Panc1 (cell line): Measurements from ENCODE around the gene VTI1A. TPM values are rescaled to one million over a fixed set of nuclear protein-coding genes. Genes with fewer than 3 reads are reported as not detected.

Experiments used
- ATAC-seq: fragments of 200-7000 bp; cut with Tn5 transposase; 2 replicates; pipeline ENCODE4 v1.9.1; 2020; ENCODE audit warnings: mild to moderate bottlenecking, moderate library complexity
- BruUV-seq: library from RNA; stranded (reverse); fragments of 400-500 nt; replicated peaks from 2 replicates; lab custom pipeline; 2021; lab: Mats Ljungman, UMichigan
- CTCF ChIA-PET: fragments of 300-600 bp; sonication (Branson Sonifier 250); formaldehyde crosslinking; loops from one replicate; lab custom pipeline; 2022; ENCODE audit warnings: antibody characterized with exemption; lab: Charles Lee
- POLR2A ChIA-PET: fragments of 300-600 bp; sonication (Branson Sonifier 250); formaldehyde crosslinking; loops from one replicate; lab custom pipeline; 2022; ENCODE audit warnings: antibody characterized with exemption; lab: Charles Lee
- DNase-seq: peaks from one replicate; pipeline ENCODE4 v3.0.0-alpha.2; 2010; ENCODE audit warnings: low read depth, low spot score
- H3K27ac ChIP-seq: 2 replicates; pipeline ENCODE4 v1.5.1; 2011; ENCODE audit warnings: mild to moderate bottlenecking, low read length, inconsistent platforms
- H3K27me3 ChIP-seq: fragments of 200-500 bp; sonication (Bioruptor generic); 2 replicates; pipeline ENCODE4 v1.6.0; 2014; ENCODE audit warnings: low read length, inconsistent platforms; ENCODE audit not compliant: control insufficient read depth, insufficient read depth
- H3K36me3 ChIP-seq: fragments of 200-500 bp; sonication (Bioruptor generic); 2 replicates; pipeline ENCODE4 v1.5.1; 2014; ENCODE audit warnings: inconsistent platforms, mild to moderate bottlenecking, low read length, moderate library complexity; ENCODE audit not compliant: control insufficient read depth, insufficient read depth
- H3K4me1 ChIP-seq: 2 replicates; pipeline ENCODE4 v1.5.1; 2011; ENCODE audit warnings: inconsistent platforms, mild to moderate bottlenecking, low read length, moderate library complexity; ENCODE audit not compliant: control insufficient read depth, insufficient read depth
- H3K4me3 ChIP-seq, 2 experiments: 2 replicates each; pipeline ENCODE4 v1.5.1; 2011 to 2012; ENCODE audit warnings: low read depth in 2 of 2, low read length in 2 of 2, mild to moderate bottlenecking in 2 of 2, inconsistent platforms in 1 of 2, moderate library complexity in 1 of 2
- H3K9me3 ChIP-seq: fragments of 200-500 bp; sonication (Bioruptor generic); 2 replicates; pipeline ENCODE4 v1.5.1; 2014; ENCODE audit warnings: low read depth, mild to moderate bottlenecking, inconsistent platforms, low read length, moderate library complexity; ENCODE audit not compliant: control insufficient read depth, insufficient read depth
- POLR2AphosphoS5 ChIP-seq: IDR thresholded peaks from 2 replicates; pipeline ENCODE4 v1.6.1; 2012; ENCODE audit warnings: mild to moderate bottlenecking, low read depth, low read length, moderate library complexity
- SIN3A ChIP-seq: IDR thresholded peaks from 2 replicates; pipeline ENCODE4 v1.6.1; 2012; ENCODE audit warnings: low read depth, mild to moderate bottlenecking, low read length, moderate library complexity, borderline replicate concordance; ENCODE audit not compliant: insufficient read depth
- TCF7L2 ChIP-seq: IDR thresholded peaks from 2 replicates; pipeline ENCODE4 v1.6.1; 2011; ENCODE audit warnings: mild to moderate bottlenecking, low read depth, low read length, inconsistent platforms
- in situ Hi-C: cut with HindIII; loops from 2 replicates; pipeline ENCODE4 v1.10.0; 2016; ENCODE audit warnings: low sequenced_read_pairs, low pct_unique_long_range_greater_than_20kb
- intact Hi-C: fragments of 100-400 bp; cut with micrococcal nuclease; formaldehyde crosslinking; loops from one replicate; pipeline ENCODE4 v1.10.0; 2022; ENCODE audit not compliant: unreplicated experiment
- total RNA-seq: library from RNA; stranded (reverse); gene quantifications from one replicate; pipeline ENCODE4 v1.2.1, GENCODE V29; 2021; ENCODE audit not compliant: unreplicated experiment
- TF ChIP-seq, protein P1 (sequence below), 2 experiments: IDR thresholded peaks; 2 replicates each; pipeline ENCODE4 v1.6.1; 2011 to 2012; ENCODE audit warnings: low read depth in 2 of 2, control low read depth in 1 of 2, low read length in 1 of 2, mild to moderate bottlenecking in 1 of 2, moderate library complexity in 1 of 2; ENCODE audit not compliant: insufficient read depth in 1 of 2
- TF ChIP-seq, protein P2 (sequence below): fragments of 450-650 bp; IDR thresholded peaks from 2 replicates; pipeline ENCODE4 v1.5.1; 2017; ENCODE audit warnings: mild to moderate bottlenecking

VTI1A gene
- total RNA-seq, 1 experiment from 2014 or later, result 36.3 TPM

DNA sequence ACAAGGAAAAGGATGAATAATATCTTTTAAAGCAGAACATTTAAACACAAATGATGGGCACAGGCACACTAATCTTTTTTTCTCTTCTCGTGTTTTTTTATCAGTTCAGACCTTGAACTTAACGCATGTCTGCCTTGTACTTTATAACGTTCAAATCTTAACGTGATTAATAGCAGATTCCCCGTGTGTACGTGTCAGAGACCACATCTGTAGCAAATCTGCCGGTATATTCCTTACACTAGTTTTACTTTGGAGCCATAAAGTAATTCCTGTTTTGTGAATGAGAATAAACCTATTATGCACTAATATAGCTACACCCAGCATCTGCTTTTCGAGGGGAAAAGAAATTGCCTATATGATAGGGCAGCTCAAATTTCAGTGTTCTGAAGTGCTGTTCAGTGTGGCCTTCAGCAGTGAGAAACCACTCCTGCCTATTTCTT lies 337.0 kb downstream of the VTI1A start:
- DNase-seq (no peak), ATAC-seq (no peak)
- POLR2A ChIA-PET, result no interaction called here
- BruUV-seq, result no TSS peak
- in situ Hi-C loops, result no loop called here
- H3K9me3 ChIP-seq, result peaks cover 8% of the 10 kb centered on the region; the same call in 1 of the 2 replicates
- no peaks in the 10 kb centered on the region for H3K36me3 ChIP-seq
- H3K27me3 ChIP-seq, result no peaks in the 10 kb centered on the region
- CTCF ChIA-PET, result no interaction called here
- no peak overlapping the region for H3K4me3 ChIP-seq
- TF ChIP-seq TCF7L2, result no peak
- no peak for TF ChIP-seq POLR2AphosphoS5
- TF ChIP-seq, protein P1, sequence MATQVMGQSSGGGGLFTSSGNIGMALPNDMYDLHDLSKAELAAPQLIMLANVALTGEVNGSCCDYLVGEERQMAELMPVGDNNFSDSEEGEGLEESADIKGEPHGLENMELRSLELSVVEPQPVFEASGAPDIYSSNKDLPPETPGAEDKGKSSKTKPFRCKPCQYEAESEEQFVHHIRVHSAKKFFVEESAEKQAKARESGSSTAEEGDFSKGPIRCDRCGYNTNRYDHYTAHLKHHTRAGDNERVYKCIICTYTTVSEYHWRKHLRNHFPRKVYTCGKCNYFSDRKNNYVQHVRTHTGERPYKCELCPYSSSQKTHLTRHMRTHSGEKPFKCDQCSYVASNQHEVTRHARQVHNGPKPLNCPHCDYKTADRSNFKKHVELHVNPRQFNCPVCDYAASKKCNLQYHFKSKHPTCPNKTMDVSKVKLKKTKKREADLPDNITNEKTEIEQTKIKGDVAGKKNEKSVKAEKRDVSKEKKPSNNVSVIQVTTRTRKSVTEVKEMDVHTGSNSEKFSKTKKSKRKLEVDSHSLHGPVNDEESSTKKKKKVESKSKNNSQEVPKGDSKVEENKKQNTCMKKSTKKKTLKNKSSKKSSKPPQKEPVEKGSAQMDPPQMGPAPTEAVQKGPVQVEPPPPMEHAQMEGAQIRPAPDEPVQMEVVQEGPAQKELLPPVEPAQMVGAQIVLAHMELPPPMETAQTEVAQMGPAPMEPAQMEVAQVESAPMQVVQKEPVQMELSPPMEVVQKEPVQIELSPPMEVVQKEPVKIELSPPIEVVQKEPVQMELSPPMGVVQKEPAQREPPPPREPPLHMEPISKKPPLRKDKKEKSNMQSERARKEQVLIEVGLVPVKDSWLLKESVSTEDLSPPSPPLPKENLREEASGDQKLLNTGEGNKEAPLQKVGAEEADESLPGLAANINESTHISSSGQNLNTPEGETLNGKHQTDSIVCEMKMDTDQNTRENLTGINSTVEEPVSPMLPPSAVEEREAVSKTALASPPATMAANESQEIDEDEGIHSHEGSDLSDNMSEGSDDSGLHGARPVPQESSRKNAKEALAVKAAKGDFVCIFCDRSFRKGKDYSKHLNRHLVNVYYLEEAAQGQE (IDR thresholded peaks at IDR 0.05; ENCODE audit: insufficient read depth in 1 of 2, low read depth in 2 of 2, low read length in 1 of 2), result no peak
- TF ChIP-seq, protein P2, sequence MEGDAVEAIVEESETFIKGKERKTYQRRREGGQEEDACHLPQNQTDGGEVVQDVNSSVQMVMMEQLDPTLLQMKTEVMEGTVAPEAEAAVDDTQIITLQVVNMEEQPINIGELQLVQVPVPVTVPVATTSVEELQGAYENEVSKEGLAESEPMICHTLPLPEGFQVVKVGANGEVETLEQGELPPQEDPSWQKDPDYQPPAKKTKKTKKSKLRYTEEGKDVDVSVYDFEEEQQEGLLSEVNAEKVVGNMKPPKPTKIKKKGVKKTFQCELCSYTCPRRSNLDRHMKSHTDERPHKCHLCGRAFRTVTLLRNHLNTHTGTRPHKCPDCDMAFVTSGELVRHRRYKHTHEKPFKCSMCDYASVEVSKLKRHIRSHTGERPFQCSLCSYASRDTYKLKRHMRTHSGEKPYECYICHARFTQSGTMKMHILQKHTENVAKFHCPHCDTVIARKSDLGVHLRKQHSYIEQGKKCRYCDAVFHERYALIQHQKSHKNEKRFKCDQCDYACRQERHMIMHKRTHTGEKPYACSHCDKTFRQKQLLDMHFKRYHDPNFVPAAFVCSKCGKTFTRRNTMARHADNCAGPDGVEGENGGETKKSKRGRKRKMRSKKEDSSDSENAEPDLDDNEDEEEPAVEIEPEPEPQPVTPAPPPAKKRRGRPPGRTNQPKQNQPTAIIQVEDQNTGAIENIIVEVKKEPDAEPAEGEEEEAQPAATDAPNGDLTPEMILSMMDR, result no peak
- TF ChIP-seq SIN3A, result no peak
- peaks cover 13% of the 10 kb centered on the region for H3K4me1 ChIP-seq
- intact Hi-C loops, result no loop called here
- peak overlapping the region; percentile 51; the same call in 1 of the 2 replicates for H3K27ac ChIP-seq

DNA sequence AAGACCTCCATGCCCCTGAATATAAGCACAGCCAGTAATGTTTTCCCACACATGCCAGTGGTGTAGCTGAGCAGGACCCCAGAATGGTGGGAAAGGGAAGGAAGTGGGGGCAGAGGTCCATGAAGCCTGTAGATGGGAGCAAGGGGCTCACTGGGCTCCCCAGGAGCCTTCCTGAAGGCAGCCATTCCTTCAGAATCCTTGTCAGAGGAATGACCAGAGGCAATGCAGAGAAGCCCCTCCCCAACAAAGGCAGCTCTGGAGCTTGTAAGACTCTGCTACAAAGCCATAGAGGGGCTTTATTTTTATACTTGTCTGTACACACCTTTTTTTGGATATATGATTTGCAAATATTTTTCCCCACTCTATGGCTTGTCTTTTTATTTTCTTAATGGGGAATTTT lies 338.1 kb downstream of the VTI1A start:
- H3K9me3 ChIP-seq, result peaks cover 11% of the 10 kb centered on the region; the same call in 1 of the 2 replicates
- no peak for TF ChIP-seq SIN3A
- TF ChIP-seq TCF7L2, result no peak
- TF ChIP-seq, protein P2, result no peak
- TF ChIP-seq, protein P1 (IDR thresholded peaks at IDR 0.05; ENCODE audit: insufficient read depth in 1 of 2, low read depth in 2 of 2, low read length in 1 of 2), result no peak
- no peak for TF ChIP-seq POLR2AphosphoS5
- ChIA-PET CTCF (no interaction called here), POLR2A (no interaction called here)
- H3K27ac ChIP-seq, result peak overlapping the region; percentile 51; the same call in 1 of the 2 replicates
- no peak for ATAC-seq
- H3K36me3 ChIP-seq, result no peaks in the 10 kb centered on the region
- in situ Hi-C loops, result no loop called here
- no peak for DNase-seq
- H3K4me3 ChIP-seq, result no peak overlapping the region
- H3K27me3 ChIP-seq, result no peaks in the 10 kb centered on the region
- intact Hi-C loops, result no loop called here
- H3K4me1 ChIP-seq, result peaks cover 4% of the 10 kb centered on the region
- no TSS peak for BruUV-seq
